CD4-positive, alpha-beta T cell treated with Interleukin-10 for 1 hour (primary cell): ENCODE data around the gene DOCK2.

ENCODE experiments used
- DNase-seq: peaks from one replicate; pipeline ENCODE4 v3.0.0-alpha.2; 2020

DOCK2 gene

DNA sequence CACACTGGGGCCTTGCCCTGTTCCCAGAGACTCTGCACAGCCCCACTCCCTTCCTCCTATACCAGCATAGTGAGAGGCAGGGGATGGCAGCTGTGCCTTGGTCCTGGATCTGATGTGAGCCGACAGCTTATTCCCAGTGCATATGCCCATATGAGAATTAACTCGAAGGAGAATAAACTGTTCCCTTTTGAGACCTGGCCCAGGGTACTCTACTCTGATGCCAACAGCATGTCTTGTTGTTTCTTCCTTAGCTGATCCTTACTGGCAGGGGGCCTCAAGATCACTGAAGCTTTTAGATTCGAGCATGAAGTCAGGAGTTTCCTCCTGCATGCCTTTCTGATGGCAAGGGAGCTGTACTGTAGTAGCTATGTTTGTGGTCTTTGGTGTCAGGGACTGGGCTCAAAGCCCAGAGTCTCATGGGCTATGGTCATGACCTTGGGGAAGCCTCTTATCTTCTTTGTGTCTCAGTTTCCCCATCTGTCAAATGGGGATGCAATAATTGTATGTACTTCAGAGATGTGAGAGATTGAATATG is 57.1 kb downstream of the DOCK2 start:
- no peak for DNase-seq

DNA sequence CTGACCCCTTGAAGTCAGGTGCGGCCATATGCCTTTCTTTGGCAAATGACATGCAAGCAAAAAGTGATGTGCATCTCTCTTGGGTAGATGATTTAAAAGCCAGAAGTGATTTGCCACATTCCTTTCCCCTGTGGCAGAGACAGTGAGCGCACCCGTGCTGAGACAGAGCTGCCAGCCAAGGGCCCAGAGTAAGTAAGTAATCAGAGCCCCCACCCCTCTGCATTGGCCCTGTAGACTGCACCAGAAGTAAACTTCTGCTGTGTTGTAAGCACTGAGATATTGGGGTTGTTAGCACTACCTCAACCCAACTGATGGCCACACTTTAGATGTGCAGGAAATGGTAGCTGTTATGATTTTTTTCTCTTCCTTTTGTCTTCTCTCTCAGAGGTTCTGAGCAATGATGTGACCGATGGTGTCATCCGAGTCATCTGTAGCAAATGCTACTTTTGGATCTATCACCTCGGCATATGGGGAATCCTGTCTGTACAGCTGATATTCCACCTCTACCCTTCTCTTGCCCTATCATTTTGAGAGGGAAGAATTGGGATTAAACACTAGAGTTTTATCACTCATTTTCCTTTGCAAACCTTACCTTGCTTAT is 58.0 kb downstream of the DOCK2 start:
- DNase-seq = no peak

DNA sequence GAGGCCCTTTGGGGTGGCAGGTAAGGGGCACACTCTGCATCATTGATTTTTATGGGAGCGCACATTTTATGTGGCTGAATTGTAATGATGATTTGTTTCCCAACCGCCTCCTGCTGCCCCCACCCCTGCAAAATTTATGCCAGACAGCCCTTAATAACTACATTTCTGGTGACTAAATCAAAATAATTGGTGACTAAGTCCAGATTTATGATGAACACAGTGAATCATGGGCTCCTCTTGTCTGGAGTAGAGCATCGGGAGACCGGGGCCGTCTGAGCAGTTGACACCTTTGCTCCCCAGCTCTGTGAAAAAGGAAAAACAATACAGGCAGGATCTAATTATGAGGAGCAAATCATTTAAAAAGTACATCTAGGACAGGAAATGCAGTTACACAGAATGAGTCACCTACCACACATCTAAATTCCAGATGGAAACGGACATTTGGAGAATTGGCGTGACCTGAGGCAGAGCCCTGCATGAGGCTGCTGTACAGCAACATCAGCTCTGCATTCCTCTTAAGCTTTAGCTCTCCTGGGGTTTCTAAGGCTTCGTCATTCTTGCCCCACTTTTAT is 58.9 kb downstream of the DOCK2 start:
- DNase-seq = no peak

DNA sequence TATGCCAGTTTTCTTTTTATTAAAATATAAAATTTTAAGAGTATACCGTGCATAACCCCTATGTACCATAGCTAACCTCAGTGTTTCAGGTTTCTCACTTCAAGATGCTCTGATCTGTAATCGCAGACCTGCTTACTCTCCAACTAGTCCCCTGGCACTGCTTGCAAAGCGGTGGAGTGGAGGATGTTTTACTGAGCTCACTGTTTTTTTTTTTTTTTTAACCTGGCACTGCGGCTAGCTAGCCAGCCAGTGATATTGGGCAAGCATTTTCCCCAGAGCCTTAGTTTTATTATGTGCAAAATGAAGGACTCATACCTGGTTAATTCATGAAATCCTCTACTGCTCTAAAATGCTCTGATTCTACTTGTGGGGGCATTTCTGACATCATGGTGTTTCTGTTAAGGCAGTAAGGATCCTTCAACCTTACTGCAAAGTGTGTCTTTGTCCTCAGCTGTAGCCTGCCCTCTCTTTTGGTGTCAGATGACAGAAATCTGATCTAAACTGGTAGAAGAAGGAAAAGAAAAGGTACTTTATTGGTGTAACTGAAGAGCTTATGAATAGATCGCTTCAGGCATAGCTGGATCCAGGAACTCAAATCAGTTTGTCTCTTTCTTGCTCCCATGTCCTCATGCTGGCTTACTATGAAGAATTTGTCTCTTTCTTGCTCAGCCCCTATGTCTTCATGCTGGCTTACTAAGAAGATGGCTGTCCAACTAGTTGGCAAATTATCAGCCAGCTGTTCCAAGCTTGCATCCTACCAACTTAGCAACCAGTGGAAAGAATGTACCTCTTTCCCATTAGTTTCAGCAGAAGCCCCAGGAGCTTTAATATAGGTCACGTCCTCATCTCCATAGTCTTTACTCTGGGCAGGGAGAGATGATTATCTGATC is 59.8 kb downstream of the DOCK2 start:
- no peak for DNase-seq

DNA sequence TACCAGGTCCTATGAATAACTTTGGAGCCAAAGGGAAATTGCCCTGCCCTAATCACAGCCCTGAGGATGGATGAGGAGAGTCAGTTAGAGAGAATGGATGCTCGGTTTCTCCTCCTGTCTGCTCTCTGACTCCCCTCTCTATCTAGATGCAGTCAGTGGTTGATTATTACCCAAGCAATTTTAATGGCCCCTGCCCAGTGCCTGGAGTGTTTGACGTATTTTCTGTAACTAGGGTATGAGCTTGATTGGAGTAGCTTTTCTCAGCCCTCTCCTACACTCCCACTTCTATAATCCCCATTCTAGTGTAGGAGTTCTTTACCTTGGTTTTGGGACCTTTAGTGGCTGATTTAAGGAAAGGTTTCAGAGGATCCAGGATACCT is 60.4 kb downstream of the DOCK2 start:
- DNase-seq = no peak

DNA sequence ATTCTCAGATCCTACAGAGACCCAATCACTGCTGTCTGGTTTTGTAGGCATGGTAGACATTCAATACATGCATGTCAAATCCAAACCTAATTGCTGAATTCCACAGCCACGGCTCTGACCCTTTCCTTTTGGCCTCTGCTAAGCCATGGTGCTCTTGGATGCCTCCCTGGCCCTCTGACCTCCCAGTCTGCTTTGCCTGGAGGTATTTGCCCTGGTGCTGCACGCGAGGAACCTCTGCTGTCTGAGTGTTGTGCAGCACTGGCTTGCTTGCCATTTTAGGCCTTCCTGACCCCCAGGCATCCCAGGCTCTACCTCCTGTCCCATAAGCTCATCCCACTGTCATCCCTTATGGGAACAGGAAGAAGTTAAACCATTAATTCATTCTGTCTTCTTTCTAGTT is 60.9 kb downstream of the DOCK2 start:
- DNase-seq = no peak

DNA sequence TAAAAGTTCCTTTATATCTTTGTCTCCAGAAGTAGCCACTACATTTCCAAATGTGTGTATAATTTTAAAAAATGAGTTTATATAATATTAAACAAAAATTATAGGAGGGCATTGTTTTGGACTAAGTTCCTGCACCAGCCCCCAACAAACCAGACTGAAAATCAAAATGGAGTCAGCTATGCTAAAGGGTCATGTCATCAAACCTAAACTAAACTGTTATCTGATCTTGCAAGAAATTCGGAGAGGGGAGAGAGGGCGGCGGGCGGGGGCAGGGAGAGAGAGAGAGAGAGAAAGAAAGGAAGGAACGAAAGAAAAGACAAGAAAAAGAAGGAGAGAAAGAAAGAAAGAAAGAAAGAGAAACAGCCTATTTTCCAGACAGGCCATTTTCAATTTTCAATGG is 63.5 kb downstream of the DOCK2 start:
- DNase-seq = no peak

DNA sequence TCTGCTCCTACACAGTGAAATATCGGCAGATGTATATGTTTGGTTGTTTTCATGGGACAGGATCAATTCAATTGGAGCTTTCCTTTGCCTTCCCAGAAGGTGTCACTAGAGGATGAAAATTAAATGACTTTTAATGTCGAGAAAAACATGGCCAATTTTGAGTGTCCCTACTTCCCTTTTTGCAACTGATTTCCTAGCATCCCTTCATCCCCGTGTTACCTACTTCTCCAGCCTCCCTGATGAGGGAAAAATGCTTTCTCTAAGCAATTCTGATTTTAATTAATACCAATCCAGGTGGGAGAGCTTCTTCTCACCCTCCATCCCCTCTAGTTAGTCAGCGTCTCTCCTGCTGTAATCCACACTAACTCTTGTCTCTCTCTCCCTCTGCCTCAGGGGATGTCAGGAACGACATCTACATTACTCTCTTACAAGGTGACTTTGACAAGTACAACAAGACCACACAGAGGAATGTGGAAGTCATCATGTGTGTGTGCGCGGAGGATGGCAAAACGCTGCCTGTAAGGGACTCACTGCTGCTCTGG is 64.9 kb downstream of the DOCK2 start:
- DNase-seq = no peak

DNA sequence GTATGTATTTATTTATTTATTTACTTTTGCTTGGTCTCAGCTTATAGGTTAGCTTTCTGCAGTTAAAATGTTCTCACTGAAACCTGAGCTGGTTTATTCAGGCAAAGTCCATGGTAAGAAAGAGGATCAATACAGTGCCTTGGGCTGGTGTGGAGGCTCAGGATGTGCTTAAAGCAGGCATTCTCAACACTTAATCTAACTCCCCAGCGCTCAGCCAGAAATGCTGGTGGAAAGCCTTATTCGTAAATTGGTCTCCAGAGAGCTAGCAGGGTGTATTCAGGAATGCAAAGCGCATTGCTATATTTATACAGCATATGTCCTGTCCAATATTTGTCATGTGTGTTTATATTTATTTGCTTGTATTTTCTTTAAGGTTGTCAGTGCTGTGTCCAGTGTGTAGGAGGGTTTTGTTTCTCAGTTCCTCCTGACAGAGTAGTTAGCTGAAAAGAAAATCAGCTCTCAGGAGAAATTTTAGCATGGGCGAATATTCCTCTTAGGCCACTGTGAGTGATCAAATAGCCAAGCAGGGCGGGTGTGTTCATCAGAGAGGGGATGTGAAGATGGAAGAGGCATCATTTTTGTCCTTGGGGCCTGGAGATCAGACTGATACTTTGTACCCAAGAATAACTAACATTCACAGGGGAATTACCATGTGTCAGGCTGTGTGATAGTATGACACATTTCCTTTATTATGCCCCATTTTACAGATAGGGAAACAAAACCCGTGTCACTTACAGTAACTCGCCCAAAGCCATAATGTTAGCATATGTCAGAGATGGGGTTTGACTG is 65.8 kb downstream of the DOCK2 start:
- DNase-seq = no peak

DNA sequence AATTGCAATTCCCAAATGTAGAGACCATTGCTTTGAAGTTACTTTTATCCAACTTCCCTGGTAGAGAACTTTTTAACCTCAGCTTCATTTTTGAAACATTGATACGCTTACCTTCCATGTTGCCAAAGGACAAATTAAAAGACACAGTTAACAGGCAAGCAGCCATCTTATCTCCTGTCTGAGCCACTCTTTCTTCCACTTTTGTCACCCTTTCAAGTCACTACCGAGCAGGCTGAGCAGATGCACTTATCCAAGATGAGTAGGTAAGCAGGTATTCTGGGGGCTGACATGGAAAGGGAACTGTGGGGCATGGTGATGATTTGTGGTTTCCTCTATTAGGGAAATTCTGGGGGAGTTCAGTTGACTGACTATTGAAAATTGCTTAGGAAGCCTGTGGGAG is 66.7 kb downstream of the DOCK2 start:
- no peak for DNase-seq

DNA sequence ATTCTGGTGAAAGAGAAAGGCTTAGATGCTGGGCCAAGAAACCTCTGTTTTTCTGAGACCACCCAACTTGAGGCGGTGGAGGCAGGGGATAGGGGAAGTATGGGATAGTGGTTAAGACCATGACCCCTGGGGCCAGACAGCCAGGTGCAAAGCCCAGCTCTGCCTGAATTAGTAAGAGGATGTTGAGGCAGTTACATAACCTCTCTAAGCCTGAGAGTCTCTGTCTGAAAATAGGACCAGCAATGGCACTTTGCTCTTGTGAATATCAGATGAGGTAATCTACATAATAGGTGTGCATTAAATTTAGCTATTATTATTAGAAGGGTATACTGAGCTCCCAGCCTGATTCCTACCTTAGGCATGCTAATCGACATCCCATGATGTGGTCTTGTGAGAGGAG is 68.2 kb downstream of the DOCK2 start:
- DNase-seq = no peak

DNA sequence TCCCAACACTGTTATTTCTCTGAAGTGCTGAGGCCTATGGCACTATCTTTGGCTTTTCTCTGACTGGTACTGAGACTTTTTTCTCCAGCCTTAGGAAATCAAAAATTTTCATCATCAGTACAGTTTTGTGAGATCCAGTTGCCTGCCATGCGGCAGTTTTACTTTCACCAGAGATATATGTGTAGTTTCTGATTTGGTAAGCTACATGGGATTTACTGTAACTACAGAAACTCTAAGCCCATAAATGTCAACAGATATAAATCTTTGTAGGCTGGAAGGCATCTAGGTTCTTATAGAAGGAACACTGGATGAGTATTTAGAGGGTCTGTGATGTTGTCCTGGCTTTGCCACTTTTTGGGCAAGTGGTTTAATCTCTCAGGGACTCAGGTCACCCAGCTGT is 69.0 kb downstream of the DOCK2 start:
- DNase-seq = no peak

DNA sequence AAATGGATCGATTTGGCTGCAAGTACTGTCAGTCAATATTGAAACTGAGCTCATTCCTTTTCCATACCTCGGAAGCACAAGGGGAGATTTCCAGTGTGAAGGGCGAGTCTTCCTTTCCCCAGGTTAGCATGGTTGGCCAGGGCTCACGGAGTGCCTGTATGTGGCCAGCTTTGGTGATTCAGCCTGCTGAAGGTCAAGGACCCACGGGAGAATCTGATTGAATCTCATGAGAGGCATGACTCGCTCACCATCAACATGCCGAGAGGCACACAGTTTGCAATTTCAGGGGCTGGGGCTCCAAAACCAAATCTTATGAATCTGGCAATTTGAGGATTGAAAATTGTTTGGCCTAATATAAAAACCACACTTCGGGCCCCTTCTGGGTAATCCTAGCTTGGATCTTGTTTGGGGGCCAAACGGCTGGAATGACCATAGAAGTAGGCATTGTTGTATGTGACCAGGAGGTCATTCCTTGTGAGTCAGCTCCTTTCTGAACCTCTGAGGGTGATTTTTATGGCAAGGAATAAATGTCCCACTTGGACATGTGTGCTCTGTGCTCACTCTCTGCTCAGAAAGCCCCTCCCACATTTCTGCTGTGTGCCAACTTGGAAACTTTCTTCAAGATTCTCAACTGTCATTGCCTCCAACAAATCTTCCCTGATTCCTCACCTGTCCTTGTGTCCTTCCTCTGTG is 69.8 kb downstream of the DOCK2 start:
- no peak for DNase-seq

DNA sequence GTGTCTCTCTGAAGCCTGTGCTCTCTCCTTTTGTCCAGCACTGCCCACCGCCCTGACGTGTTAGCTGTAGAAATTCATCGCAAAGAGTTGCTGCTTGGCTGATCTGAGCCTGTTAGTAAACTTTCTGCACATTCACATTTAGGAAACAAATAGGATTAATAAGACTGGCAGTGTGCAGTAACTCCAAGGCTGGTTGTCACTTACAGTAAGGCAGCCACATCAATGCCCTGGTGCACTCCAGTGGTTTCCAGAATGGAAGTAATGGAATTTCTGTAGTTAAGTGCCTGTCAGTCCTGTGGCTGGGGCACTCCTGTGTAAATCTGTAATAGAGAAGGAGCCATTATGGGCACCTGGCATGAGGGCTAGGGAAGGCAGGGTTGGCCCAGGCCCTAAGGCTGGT is 70.6 kb downstream of the DOCK2 start:
- DNase-seq = no peak

DNA sequence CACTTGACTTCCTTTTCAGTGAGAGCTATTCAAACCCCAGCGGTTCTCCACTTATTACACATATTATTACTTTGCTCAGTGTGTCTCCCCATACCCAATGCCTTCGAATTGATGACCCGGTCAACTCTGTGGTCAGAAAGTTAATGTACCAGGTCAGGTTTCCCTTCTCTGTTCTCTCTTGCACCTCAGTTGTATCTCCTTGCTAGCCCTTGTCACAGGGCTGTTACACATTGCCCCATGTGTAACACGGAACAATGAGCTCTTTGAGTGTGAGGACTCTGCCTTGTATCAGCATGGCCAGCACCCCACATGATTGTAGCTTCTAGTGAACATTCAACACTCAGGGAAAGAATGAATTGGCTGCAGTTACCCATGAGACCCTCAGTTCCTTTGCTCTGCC is 73.6 kb downstream of the DOCK2 start:
- DNase-seq = no peak

DNA sequence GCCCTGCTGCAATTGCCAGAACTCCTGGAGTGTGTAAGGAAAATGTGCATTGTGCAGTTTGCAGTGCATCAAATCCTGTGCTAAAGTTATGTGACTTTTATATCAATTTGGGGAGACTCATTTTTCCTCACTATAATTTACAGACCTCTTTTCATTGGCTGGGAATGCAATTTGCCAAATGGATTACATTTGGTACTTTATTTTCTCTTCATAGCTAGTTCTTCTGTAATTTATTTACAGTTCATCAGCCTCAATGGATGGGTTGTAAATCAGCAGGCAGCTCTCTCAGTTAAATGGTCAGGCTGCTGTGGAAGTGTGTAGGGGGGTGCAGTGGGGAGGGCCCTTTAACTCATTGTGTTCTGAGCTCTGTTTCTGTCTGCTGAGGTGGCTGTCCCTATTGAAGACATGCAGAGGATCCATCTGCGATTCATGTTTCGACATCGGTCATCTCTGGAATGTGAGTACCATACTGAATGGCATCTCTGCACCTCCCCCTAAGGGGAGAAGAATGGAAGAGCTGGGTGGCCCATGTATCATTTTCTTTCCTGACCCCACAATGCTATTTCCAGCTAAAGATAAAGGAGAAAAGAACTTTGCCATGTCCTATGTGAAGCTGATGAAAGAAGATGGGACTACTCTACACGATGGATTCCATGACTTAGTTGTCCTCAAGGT is 74.6 kb downstream of the DOCK2 start:
- no peak for DNase-seq

DNA sequence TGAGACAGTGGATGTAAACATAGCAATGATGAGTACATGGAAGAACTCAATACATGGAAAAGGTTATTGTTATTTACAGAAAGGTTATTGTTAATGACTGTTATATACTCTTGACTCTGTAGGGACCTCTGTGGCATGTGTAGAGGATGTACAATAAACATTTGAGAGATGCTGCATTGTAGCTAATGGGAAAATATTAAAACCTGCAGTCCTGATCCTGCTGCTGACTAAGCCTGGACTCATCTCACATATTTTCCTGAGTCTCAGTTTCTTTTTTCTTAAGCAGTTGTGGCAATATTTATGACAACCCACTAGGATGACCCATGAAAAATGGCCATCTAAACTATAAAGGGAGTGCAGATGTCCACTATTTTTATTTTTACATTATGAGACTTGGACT is 75.4 kb downstream of the DOCK2 start:
- no peak for DNase-seq

DNA sequence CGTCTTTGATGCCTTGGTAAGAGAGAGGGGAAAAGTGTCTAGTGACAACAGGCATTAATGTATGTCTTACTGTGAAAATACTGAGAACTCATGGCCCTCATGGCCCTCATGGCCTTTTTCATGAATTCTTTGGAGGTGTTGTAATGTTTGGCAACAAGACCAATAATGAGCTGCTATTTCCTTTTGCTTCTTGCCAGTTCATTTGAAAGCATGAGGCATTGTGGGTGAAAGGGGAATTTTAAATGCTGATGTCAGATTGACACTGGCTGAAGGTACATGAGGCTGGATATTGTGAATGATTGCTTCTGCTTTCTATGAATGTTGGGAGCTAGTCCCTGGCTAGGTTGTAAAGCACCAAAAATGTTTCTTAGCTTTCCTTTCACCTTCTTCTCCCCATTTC is 79.2 kb downstream of the DOCK2 start:
- DNase-seq = no peak

DNA sequence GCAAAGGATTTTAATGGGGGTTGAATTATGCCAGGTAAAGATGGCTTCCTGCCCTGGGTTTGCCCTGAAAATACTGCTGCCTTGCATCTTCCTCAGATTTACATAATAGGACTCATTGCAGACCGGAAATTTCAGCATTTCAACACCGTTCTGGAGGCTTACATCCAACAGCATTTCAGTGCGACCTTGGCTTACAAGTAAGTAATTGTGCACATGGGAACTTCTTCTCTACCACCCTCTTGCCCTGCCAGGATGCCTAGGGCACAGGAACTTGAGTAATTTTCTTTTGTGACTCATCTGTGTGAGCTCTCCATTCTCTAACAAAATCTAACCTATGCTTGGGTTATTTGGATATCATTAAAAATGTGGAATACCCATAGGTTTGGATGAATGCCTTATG is 80.2 kb downstream of the DOCK2 start:
- no peak for DNase-seq

DNA sequence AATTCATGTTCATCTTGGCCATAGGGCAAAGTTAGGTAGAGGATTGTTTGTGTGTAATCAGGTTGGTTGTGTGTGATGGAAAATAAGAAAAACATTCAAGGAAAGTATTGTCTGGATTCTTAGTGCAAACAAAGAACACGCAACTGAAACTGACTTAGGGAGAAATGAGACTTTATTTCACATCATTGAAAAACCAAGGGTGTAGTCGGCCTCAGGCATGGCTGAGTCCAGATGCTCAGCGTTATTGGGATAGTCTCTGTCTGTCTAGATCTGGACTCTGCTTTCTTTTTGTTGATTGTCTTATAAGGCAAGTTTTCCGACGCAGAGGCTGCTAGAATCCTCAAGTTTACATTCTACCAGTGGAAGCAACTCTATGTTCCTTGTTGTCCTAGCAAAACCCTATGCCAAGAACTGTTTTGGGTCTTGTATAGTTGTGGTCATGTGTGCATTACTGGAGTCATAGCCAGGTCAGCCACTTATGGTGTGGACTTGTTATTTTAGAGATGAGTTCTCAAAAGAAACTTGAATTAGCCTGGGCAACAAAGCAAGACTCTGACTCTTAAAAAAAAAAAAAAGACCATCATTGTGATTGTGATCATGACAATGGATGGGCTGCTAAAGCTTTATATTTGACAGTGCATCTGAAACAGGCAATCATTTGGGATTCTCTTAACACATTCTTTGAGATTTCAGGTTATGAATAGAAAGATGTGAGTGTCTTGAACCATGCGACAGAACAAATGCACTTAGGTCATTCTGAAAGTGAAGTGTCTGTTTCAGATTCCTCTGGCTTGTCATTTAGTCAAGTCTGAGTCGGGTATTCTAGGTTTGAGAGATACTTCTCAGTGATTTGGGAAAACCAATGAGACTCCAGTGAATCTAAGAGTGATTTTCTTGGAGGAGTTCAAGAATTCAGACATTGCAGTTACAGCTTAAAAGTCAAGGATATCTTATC is 82.6 kb downstream of the DOCK2 start:
- DNase-seq = no peak

DNA sequence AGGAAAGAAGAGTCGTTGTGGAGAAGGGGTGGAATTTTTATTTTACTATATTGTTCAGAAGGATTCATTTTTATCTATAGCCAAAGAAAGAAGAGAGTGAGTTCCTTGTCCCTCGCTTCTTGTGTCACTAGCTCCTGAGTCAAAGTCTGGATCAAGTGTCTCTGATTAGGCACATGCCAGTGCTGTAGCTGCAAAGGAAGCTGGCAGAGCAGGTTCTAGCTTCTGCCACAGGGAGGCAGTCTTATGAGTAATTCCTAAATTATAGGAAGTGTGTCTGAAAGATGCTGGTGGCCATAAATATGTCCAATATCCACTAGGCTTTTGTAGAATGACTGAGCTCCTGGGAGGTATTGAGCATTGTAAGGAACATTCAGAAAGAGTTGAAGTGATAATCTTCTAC is 84.7 kb downstream of the DOCK2 start:
- no peak for DNase-seq
